Karpas-422 (cell line): ENCODE results near the gene CHRNA4. TPM values are rescaled to one million over a fixed set of nuclear protein-coding genes. Genes with fewer than 3 reads are reported as not detected.
"Not testable (repeated sequence)": the region's sequence is repeated elsewhere in the genome, so short reads cannot be mapped to it uniquely, and the experiment has no call there.

Source experiments
- DNase-seq: peaks from one replicate; pipeline ENCODE4 v3.0.0-alpha.2; 2015
- H2AFZ ChIP-seq: fragments of 200-600 bp; sonication (generic); 2 replicates; pipeline ENCODE4 v1.6.1; 2014; ENCODE audit warnings: antibody characterized with exemption, low read length, mixed read lengths
- H3K27ac ChIP-seq: fragments of 200-600 bp; sonication (generic); 2 replicates; pipeline ENCODE4 v1.5.1; 2014; ENCODE audit warnings: mild to moderate bottlenecking, low read length, moderate library complexity
- H3K27me3 ChIP-seq: fragments of 200-600 bp; sonication (generic); 2 replicates; pipeline ENCODE4 v1.6.1; 2014; ENCODE audit warnings: low read length, mixed read lengths
- H3K36me3 ChIP-seq: fragments of 200-600 bp; sonication (generic); 2 replicates; pipeline ENCODE4 v1.6.1; 2014; ENCODE audit warnings: low read length, mixed read lengths; ENCODE audit not compliant: insufficient read depth
- H3K4me1 ChIP-seq: fragments of 200-600 bp; sonication (generic); 2 replicates; pipeline ENCODE4 v1.6.1; 2014; ENCODE audit warnings: mild to moderate bottlenecking, low read length, mixed read lengths
- H3K4me2 ChIP-seq: fragments of 200-600 bp; sonication (generic); 2 replicates; pipeline ENCODE4 v1.6.1; 2014; ENCODE audit warnings: low read length, low read depth, mild to moderate bottlenecking; ENCODE audit not compliant: poor library complexity, severe bottlenecking
- H3K4me3 ChIP-seq: fragments of 200-600 bp; sonication (generic); 2 replicates; pipeline ENCODE4 v1.5.1; 2014; ENCODE audit warnings: mild to moderate bottlenecking, antibody characterized with exemption, low read length, mixed read lengths
- H3K79me2 ChIP-seq: fragments of 200-600 bp; sonication (generic); 2 replicates; pipeline ENCODE4 v1.6.1; 2014; ENCODE audit warnings: mild to moderate bottlenecking, low read length, mixed read lengths
- H3K9ac ChIP-seq: fragments of 200-600 bp; sonication (generic); 2 replicates; pipeline ENCODE4 v1.6.0; 2014; ENCODE audit warnings: low read length
- H3K9me2 ChIP-seq: fragments of 200-600 bp; sonication (generic), shearing (Covaris generic); replicated peaks from 2 replicates; pipeline ENCODE4 v1.6.0; 2014; ENCODE audit warnings: mild to moderate bottlenecking, low read length, moderate library complexity; ENCODE audit not compliant: insufficient read depth
- H3K9me3 ChIP-seq: fragments of 300-700, 200-600 bp; sonication (generic); 2 replicates; pipeline ENCODE4 v1.6.1; 2014; ENCODE audit warnings: low read length, mixed read lengths
- H4K20me1 ChIP-seq: fragments of 200-600 bp; sonication (generic); 2 replicates; pipeline ENCODE4 v1.6.1; 2014; ENCODE audit warnings: mild to moderate bottlenecking, antibody characterized with exemption, low read length, low read depth; ENCODE audit not compliant: insufficient read depth
- total RNA-seq: library from RNA; depleted of rRNA; stranded (reverse); fragments of >200 nt; shearing (Covaris generic); gene quantifications from 2 replicates; pipeline ENCODE4 v1.2.3, GENCODE V29; 2014; ENCODE audit warnings: low replicate concordance

CHRNA4 gene
- total RNA-seq, 1 experiment from 2014 or later, result not detected

GRCh38 chr20:63383556-63383955 lies 22.4 kb upstream of the CHRNA4 start:
- Histone ChIP-seq H3K36me3 (no peaks in the 10 kb centered on the region), H3K4me3 (no peak overlapping the region), H3K4me2 (no peak overlapping the region), H3K27ac (no peak overlapping the region), H3K9me3 (peaks cover 15% of the 10 kb centered on the region), H3K9me2 (no peaks in the 10 kb centered on the region), H3K9ac (no peak overlapping the region), H3K4me1 (no peaks in the 10 kb centered on the region), H3K27me3 (no peaks in the 10 kb centered on the region), H4K20me1 (no peaks in the 10 kb centered on the region), H2AFZ (no peak overlapping the region), H3K79me2 (no peaks in the 10 kb centered on the region)
- DNase-seq, result no peak

- no peak for DNase-seq
- Histone ChIP-seq H3K79me2 (no peaks in the 10 kb centered on the region), H3K4me2 (no peak overlapping the region), H3K36me3 (no peaks in the 10 kb centered on the region), H3K9me3 (peaks cover 15% of the 10 kb centered on the region), H3K9me2 (no peaks in the 10 kb centered on the region), H3K27ac (no peak overlapping the region), H3K27me3 (no peaks in the 10 kb centered on the region), H3K4me3 (no peak overlapping the region), H3K4me1 (no peaks in the 10 kb centered on the region), H4K20me1 (no peaks in the 10 kb centered on the region), H3K9ac (no peak overlapping the region), H2AFZ (no peak overlapping the region)
Observed at GRCh38 chr20:63382551-63383300, 21.6 kb upstream of the CHRNA4 start.

DNA sequence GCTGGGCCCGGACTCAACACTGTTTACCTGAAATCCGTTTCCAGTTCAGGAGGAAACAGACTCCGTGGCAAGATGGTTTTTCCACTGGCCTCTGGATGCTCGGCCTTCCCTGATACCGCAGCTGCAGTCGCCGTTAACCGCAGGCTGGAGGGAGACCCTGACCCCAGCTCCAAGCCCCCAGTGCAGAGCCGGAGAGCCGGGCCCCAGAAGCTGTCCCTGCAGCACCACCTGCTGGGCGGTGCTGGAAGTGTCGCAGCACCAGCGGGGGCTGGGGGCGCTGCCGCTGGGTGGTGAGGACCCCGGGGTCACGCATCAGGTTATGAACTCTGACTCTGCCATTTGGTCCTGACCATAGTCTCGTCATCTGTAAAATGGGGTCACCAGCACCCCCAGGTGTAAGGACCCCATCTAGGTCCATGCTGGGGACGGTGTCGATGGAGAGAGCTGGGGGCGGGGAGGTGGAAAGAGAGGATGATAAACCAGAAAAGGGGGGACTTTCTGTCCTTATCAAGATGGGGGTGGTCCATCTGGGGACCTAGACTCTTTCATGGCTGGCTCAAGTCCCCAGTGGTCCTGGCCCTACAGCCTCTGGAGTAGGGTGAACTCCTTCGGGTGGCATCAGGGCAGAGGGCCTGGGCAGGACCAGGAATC lies 20.8 kb upstream of the CHRNA4 start:
- H3K36me3 ChIP-seq, result no peaks in the 10 kb centered on the region
- H3K27ac ChIP-seq, result no peak overlapping the region
- H3K4me3 ChIP-seq, result no peak overlapping the region
- H3K4me2 ChIP-seq, result no peak overlapping the region
- peaks cover 10% of the 10 kb centered on the region for H3K9me3 ChIP-seq
- H3K79me2 ChIP-seq, result no peaks in the 10 kb centered on the region
- H4K20me1 ChIP-seq, result no peaks in the 10 kb centered on the region
- H3K9ac ChIP-seq, result no peak overlapping the region
- peak; percentile 70 for DNase-seq
- no peak overlapping the region for H2AFZ ChIP-seq
- H3K4me1 ChIP-seq, result no peaks in the 10 kb centered on the region
- H3K27me3 ChIP-seq, result no peaks in the 10 kb centered on the region
- H3K9me2 ChIP-seq, result no peaks in the 10 kb centered on the region

- no peaks in the 10 kb centered on the region for H3K79me2 ChIP-seq
- H2AFZ ChIP-seq, result no peak overlapping the region
- no peaks in the 10 kb centered on the region for H3K27me3 ChIP-seq
- no peak overlapping the region for H3K4me3 ChIP-seq
- H3K9me3 ChIP-seq, result no peaks in the 10 kb centered on the region
- no peaks in the 10 kb centered on the region for H3K9me2 ChIP-seq
- H3K9ac ChIP-seq, result no peak overlapping the region
- H4K20me1 ChIP-seq, result no peaks in the 10 kb centered on the region
- no peak overlapping the region for H3K27ac ChIP-seq
- no peaks in the 10 kb centered on the region for H3K4me1 ChIP-seq
- H3K4me2 ChIP-seq, result no peak overlapping the region
- no peak for DNase-seq
- H3K36me3 ChIP-seq, result no peaks in the 10 kb centered on the region
Observed at GRCh38 chr20:63380346-63380870, 19.3 kb upstream of the CHRNA4 start.

DNA sequence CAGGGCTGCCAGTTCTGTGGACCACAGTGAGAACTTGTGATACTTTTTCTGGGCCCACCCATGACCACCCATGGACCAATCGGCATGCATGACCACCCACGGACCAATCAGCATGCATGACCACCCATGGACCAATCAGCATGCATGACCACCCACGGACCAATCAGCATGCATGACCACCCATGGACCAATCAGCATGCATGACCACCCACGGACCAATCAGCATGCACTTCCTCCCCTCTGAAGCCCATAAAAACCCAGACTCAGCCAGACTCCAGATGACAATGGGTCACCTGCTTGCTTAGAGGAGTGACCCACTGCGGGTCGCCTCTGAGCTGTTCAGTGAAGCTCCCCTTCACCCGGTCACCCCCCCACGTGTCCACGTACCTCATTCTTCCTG lies 18.7 kb upstream of the CHRNA4 start:
- H2AFZ ChIP-seq, H3K36me3 ChIP-seq, H3K79me2 ChIP-seq, H3K4me3 ChIP-seq, H3K9ac ChIP-seq, H4K20me1 ChIP-seq, H3K27me3 ChIP-seq, H3K9me3 ChIP-seq, H3K4me2 ChIP-seq, H3K9me2 ChIP-seq, H3K4me1 ChIP-seq, H3K27ac ChIP-seq: not testable (repeated sequence)
- peak; percentile 56 for DNase-seq

DNA sequence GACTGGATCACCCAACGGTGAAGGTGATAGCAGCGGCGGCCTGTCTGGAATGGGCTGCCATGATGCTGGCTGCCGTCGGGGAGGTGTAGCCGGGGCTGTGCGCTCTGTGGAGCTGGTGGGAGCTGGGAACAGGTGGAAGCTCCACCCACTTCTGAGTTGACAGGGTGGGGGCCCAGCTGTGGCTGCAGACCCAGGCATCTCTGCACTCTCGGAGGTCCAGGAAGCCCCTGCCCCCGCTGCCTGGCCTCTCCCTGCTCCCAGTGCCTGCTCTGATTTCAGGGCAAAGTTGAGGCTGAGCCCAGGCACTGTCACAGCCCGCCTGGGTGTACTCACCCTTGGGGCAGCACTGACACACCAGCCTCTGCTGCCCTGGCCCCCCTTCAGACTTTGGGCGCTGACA lies 18.1 kb upstream of the CHRNA4 start:
- H3K79me2 ChIP-seq, result no peaks in the 10 kb centered on the region
- no peaks in the 10 kb centered on the region for H3K4me1 ChIP-seq
- no peak overlapping the region for H3K9ac ChIP-seq
- no peaks in the 10 kb centered on the region for H3K36me3 ChIP-seq
- no peaks in the 10 kb centered on the region for H3K9me3 ChIP-seq
- H3K27ac ChIP-seq, result no peak overlapping the region
- H3K9me2 ChIP-seq, result no peaks in the 10 kb centered on the region
- no peak overlapping the region for H2AFZ ChIP-seq
- DNase-seq, result no peak
- H3K4me3 ChIP-seq, result no peak overlapping the region
- no peak overlapping the region for H3K4me2 ChIP-seq
- H4K20me1 ChIP-seq, result no peaks in the 10 kb centered on the region
- no peaks in the 10 kb centered on the region for H3K27me3 ChIP-seq

- Histone ChIP-seq H2AFZ (no peak overlapping the region), H3K9me3 (no peaks in the 10 kb centered on the region), H3K4me2 (no peak overlapping the region), H3K27ac (no peak overlapping the region), H3K4me1 (no peaks in the 10 kb centered on the region), H4K20me1 (no peaks in the 10 kb centered on the region), H3K27me3 (no peaks in the 10 kb centered on the region), H3K9me2 (no peaks in the 10 kb centered on the region), H3K9ac (no peak overlapping the region), H3K36me3 (no peaks in the 10 kb centered on the region), H3K79me2 (no peaks in the 10 kb centered on the region), H3K4me3 (no peak overlapping the region)
- peak; percentile 54 for DNase-seq
Observed at GRCh38 chr20:63378626-63379025, 17.5 kb upstream of the CHRNA4 start.

GRCh38 chr20:63377951-63378381 lies 16.8 kb upstream of the CHRNA4 start:
- Histone ChIP-seq H3K36me3 (no peaks in the 10 kb centered on the region), H2AFZ (no peak overlapping the region), H3K4me1 (no peaks in the 10 kb centered on the region), H3K9me2 (no peaks in the 10 kb centered on the region), H3K9ac (no peak overlapping the region), H3K4me3 (no peak overlapping the region), H3K27ac (no peak overlapping the region), H3K79me2 (no peaks in the 10 kb centered on the region), H3K27me3 (no peaks in the 10 kb centered on the region), H4K20me1 (no peaks in the 10 kb centered on the region), H3K9me3 (no peaks in the 10 kb centered on the region), H3K4me2 (no peak overlapping the region)
- DNase-seq, result no peak
